Naive B cell (primary cell): Measurements from ENCODE around the gene CCDC137. TPM values are rescaled to one million over a fixed set of nuclear protein-coding genes. Genes with fewer than 3 reads are reported as not detected.
A peak's percentile ranks its signal among the peaks of the same experiment; 100 is the strongest.

Experiments used
- ATAC-seq, 2 donors: fragments of 150-1000 bp; cut with Tn5 transposase; 2 replicates each; pipeline ENCODE4 v1.10.0; 2021; ENCODE audit warnings: low read depth in 2 of 2, mild to moderate bottlenecking in 2 of 2, moderate library complexity in 2 of 2
- DNase-seq: peaks from one replicate; pipeline ENCODE4 v3.0.0; 2022
- H3K27ac Mint-ChIP-seq, 6 donors: one replicate each; pipeline ENCODE4 v1.8.0; 2020 to 2022; ENCODE audit warnings: mild to moderate bottlenecking in 6 of 6, mixed read lengths in 6 of 6, moderate library complexity in 5 of 6, inconsistent platforms in 2 of 6
- H3K27me3 Mint-ChIP-seq, 3 donors: one replicate each; pipeline ENCODE4 v1.8.0; 2021 to 2022; ENCODE audit warnings: mixed read lengths in 3 of 3, mild to moderate bottlenecking in 1 of 3
- H3K36me3 Mint-ChIP-seq, 2 donors: one replicate each; pipeline ENCODE4 v1.8.0; 2020 to 2022; ENCODE audit warnings: mixed read lengths in 2 of 2, inconsistent platforms in 1 of 2, mild to moderate bottlenecking in 1 of 2
- H3K4me1 Mint-ChIP-seq, 3 donors: one replicate each; pipeline ENCODE4 v1.8.0; 2020 to 2022; ENCODE audit warnings: mixed read lengths in 3 of 3, inconsistent platforms in 1 of 3, mild to moderate bottlenecking in 1 of 3, moderate library complexity in 1 of 3
- H3K4me3 Mint-ChIP-seq, 8 donors: one replicate each; pipeline ENCODE4 v1.8.0; 2020 to 2022; ENCODE audit warnings: mild to moderate bottlenecking in 8 of 8, mixed read lengths in 8 of 8, moderate library complexity in 8 of 8, inconsistent platforms in 2 of 8
- H3K9me3 Mint-ChIP-seq, 7 donors: one replicate each; pipeline ENCODE4 v1.8.0; 2020 to 2022; ENCODE audit warnings: mixed read lengths in 7 of 7, mild to moderate bottlenecking in 5 of 7, inconsistent platforms in 2 of 7, moderate library complexity in 1 of 7
- polyA plus RNA-seq, 6 donors: library from polyadenylated mRNA; unstranded; fragments of 300-500 nt; fragmentation: Illumina TruSeq; gene quantifications; one replicate each; pipeline ENCODE4 v1.2.3, GENCODE V29; 2021; ENCODE audit warnings: low read depth in 6 of 6

Gene CCDC137
- polyA plus RNA-seq, 6 donors from 2014 or later, result 3.2 to 29.4 (median 12.3) TPM

DNA sequence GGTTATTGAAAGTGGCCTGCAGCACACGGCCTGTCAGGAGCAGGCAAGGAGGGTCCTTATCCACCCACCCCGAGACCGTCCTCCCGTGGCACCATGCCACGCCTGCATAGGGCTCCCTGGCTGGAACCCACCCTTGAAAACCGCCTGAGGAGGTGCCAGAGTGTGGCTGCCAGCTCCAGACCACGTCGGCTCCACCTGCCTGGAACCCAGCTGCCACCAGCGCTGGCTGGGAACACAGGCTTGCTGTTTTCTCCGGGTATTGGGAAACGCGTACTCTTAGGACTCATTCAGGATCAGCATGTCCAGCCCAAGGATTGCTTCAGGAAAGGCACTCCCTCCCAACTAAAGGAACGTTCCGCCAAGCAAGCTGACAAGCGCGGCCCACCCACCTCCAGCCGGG lies 10.4 kb downstream of the CCDC137 start:
- H3K9me3 Mint-ChIP-seq, result no peaks in the 10 kb centered on the region
- H3K27ac Mint-ChIP-seq, result peak overlapping the region in 1 of 6 donors; percentile 29
- peaks cover 0 to 7% of the 10 kb centered on the region in 2 donors for H3K36me3 Mint-ChIP-seq
- peak overlapping the region in 2 of 8 donors; percentile 12 to 43 for H3K4me3 Mint-ChIP-seq
- ATAC-seq (no peak), DNase-seq (no peak)
- H3K4me1 Mint-ChIP-seq, result peaks cover 6 to 28% (median 8%) of the 10 kb centered on the region in 3 donors
- no peaks in the 10 kb centered on the region for H3K27me3 Mint-ChIP-seq

DNA sequence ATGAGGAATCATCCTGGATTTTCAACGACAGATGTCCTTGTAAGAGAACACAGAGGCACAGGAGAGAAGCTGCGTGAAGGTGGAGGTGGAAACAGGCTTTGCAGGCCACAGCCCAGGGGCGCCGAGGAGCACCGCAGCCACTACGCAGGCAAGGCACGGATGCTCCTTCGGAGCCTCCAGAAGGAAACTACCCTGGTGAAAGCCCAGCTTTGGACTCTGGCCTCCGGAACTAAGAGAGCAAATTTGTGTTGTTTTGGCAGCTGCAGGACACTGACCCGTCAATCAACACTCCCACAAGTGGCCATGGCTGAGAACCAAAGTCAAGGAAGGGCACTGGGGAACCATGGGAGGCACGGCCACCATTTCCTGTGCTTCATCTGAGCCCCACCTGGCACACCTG lies 13.6 kb downstream of the CCDC137 start:
- no peaks in the 10 kb centered on the region for H3K9me3 Mint-ChIP-seq
- peaks cover 0 to 7% of the 10 kb centered on the region in 2 donors for H3K36me3 Mint-ChIP-seq
- ATAC-seq (no peak), DNase-seq (no peak)
- H3K4me3 Mint-ChIP-seq, result peak overlapping the region in 1 of 8 donors; percentile 70
- H3K27ac Mint-ChIP-seq, result no peak overlapping the region
- no peaks in the 10 kb centered on the region for H3K27me3 Mint-ChIP-seq
- peaks cover 23 to 44% (median 23%) of the 10 kb centered on the region in 3 donors for H3K4me1 Mint-ChIP-seq

- Mint-ChIP-seq H3K4me1 (peaks cover 21 to 47% (median 23%) of the 10 kb centered on the region in 3 donors), H3K4me3 (peak overlapping the region in 7 of 8 donors; percentile 15 to 97 (median 32)), H3K27ac (no peak overlapping the region), H3K27me3 (no peaks in the 10 kb centered on the region), H3K36me3 (peaks cover 0 to 7% of the 10 kb centered on the region in 2 donors), H3K9me3 (no peaks in the 10 kb centered on the region)
- ATAC-seq, result no peak
- no peak for DNase-seq
Observed at GRCh38 chr17:81681672-81682071, 15.1 kb downstream of the CCDC137 start.

GRCh38 chr17:81682565-81683207 lies 16.1 kb downstream of the CCDC137 start:
- peak overlapping the region; percentile 90 to 99 (median 97) for H3K4me3 Mint-ChIP-seq
- DNase-seq (no peak), ATAC-seq (no peak)
- peaks cover 31 to 52% (median 31%) of the 10 kb centered on the region in 3 donors for H3K4me1 Mint-ChIP-seq
- peaks cover 0 to 7% of the 10 kb centered on the region in 2 donors for H3K36me3 Mint-ChIP-seq
- peak overlapping the region in 4 of 6 donors; percentile 79 to 92 (median 87) for H3K27ac Mint-ChIP-seq
- H3K27me3 Mint-ChIP-seq, result no peaks in the 10 kb centered on the region
- H3K9me3 Mint-ChIP-seq, result no peaks in the 10 kb centered on the region

GRCh38 chr17:81683208-81683583 lies 16.7 kb downstream of the CCDC137 start:
- H3K4me3 Mint-ChIP-seq, result peak overlapping the region; percentile 90 to 99 (median 97)
- H3K4me1 Mint-ChIP-seq, result peaks cover 31 to 49% (median 31%) of the 10 kb centered on the region in 3 donors
- H3K27me3 Mint-ChIP-seq, result no peaks in the 10 kb centered on the region
- H3K36me3 Mint-ChIP-seq, result peaks cover 0 to 7% of the 10 kb centered on the region in 2 donors
- peak overlapping the region in 3 of 6 donors; percentile 44 to 92 (median 92) for H3K27ac Mint-ChIP-seq
- DNase-seq (no peak), ATAC-seq (peak; percentile 10 to 11)
- no peaks in the 10 kb centered on the region for H3K9me3 Mint-ChIP-seq

- H3K36me3 Mint-ChIP-seq, result peaks cover 0 to 7% of the 10 kb centered on the region in 2 donors
- DNase-seq, result peak; percentile 98
Observed at GRCh38 chr17:81683584-81684441, 17.3 kb downstream of the CCDC137 start, which contains the start of the genes ARL16 and HGS. Gene ARL16 (minus strand): TSS chr17:81683797. CDS start chr17:81683753, 44 bp downstream. Gene HGS (plus strand): TSS chr17:81684011. CDS start chr17:81684067, 56 bp downstream.

DNA sequence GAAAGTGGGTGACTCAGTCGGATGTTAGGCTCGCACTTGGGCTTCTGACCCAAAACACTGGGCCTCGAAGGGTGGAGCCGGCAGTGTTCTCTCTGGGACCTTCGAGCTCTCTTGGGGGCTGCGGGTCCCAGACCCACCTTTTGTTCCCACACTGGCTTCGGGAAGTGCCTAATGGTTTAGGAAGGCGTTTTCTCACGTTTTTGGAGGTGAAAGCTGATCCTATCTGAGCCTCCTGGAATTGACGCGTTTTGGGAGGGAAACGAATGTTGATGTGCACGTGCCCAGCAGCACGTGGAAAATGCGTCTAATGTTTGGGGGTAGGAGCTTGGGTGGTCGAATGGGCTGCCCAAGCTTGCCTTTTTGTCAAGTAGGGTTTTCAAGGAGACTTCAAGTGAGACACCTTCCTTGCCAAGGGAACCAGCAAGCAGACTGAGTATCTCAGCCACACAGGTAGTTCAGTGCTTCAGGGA lies 17.9 kb downstream of the CCDC137 start:
- DNase-seq, result no peak

More at GRCh38 chr17:81683584-81684441, 17.3 kb downstream of the CCDC137 start, which contains the start of the genes ARL16 and HGS:
- Mint-ChIP-seq H3K4me3 (peak within 1 kb of the TSS; percentile 90 to 99 (median 97)), H3K27ac (peak within 1 kb of the TSS; percentile 88 to 98 (median 92)), H3K9me3 (no peaks in the 10 kb centered on the region), H3K27me3 (no peaks in the 10 kb centered on the region), H3K4me1 (peaks cover 31 to 49% (median 34%) of the 10 kb centered on the region in 3 donors)
- peak; percentile 97 for ATAC-seq

GRCh38 chr17:81685108-81685507 lies 18.6 kb downstream of the CCDC137 start:
- Mint-ChIP-seq H3K27ac (peak overlapping the region in 2 of 6 donors; percentile 80 to 86), H3K9me3 (no peaks in the 10 kb centered on the region), H3K4me3 (peak overlapping the region; percentile 82 to 99 (median 90)), H3K36me3 (peaks cover 0 to 7% of the 10 kb centered on the region in 2 donors), H3K27me3 (no peaks in the 10 kb centered on the region), H3K4me1 (peaks cover 43 to 57% (median 43%) of the 10 kb centered on the region in 3 donors)
- ATAC-seq (no peak), DNase-seq (no peak)

More for the DNA sequence above, 17.9 kb downstream of the CCDC137 start:
- Mint-ChIP-seq H3K9me3 (no peaks in the 10 kb centered on the region), H3K4me1 (peaks cover 37 to 50% (median 39%) of the 10 kb centered on the region in 3 donors), H3K36me3 (peaks cover 0 to 7% of the 10 kb centered on the region in 2 donors), H3K4me3 (peak overlapping the region; percentile 82 to 99 (median 90)), H3K27me3 (no peaks in the 10 kb centered on the region), H3K27ac (peak overlapping the region in 5 of 6 donors; percentile 47 to 92 (median 80))
- no peak for ATAC-seq

GRCh38 chr17:81686614-81687013 lies 20.1 kb downstream of the CCDC137 start:
- H3K27ac Mint-ChIP-seq, result no peak overlapping the region
- H3K4me3 Mint-ChIP-seq, result no peak overlapping the region
- no peaks in the 10 kb centered on the region for H3K27me3 Mint-ChIP-seq
- peaks cover 0 to 7% of the 10 kb centered on the region in 2 donors for H3K36me3 Mint-ChIP-seq
- no peak for ATAC-seq
- no peak for DNase-seq
- no peaks in the 10 kb centered on the region for H3K9me3 Mint-ChIP-seq
- peaks cover 43 to 48% (median 48%) of the 10 kb centered on the region in 3 donors for H3K4me1 Mint-ChIP-seq

DNA sequence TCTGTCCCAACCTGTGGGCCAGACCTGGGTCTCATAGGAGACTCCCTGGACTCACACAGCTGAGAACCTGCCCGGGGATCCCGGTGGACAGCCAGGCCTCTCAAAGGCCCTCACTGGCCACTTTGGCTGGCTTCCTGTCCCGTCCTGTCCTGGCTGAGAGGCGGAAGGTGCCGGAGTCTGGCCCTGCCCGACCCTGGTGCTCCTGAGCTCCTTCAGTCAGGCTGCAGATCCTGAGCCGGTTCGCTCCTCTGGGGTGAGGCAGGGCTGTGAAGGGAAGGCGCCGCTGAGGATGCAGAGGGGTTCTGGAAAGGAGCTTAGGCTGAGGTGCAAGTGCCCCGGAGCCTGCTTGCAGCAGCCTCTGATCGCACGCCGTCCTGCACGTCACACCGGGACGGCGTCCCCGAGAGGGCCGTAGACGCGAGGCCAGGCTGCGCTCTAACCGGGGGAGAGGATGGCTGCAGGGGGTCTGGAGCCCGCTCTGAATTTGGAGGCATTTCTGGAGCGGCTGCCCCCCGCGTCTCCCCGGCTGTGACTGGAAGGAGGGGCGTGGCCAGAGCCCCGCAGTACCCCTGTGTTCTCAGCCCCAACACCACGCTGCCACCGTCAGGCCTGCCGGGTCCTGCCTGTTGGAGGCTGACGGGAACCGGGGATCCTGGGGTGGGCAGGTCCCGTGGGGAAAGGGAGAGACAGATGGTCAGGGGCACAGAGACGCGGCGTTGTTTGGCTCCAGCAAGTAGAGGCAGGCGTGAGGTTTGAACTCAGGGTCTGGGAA lies 21.4 kb downstream of the CCDC137 start:
- H3K4me3 Mint-ChIP-seq, result peak overlapping the region in 1 of 8 donors; percentile 41
- DNase-seq (no peak), ATAC-seq (no peak)
- H3K36me3 Mint-ChIP-seq, result peaks cover 0 to 7% of the 10 kb centered on the region in 2 donors
- H3K9me3 Mint-ChIP-seq, result no peaks in the 10 kb centered on the region
- peaks cover 39 to 41% (median 39%) of the 10 kb centered on the region in 3 donors for H3K4me1 Mint-ChIP-seq
- peak overlapping the region in 1 of 6 donors; percentile 51 for H3K27ac Mint-ChIP-seq
- H3K27me3 Mint-ChIP-seq, result no peaks in the 10 kb centered on the region

- DNase-seq, result no peak
- H3K36me3 Mint-ChIP-seq, result peaks cover 0 to 4% of the 10 kb centered on the region in 2 donors
- ATAC-seq, result no peak
- no peaks in the 10 kb centered on the region for H3K27me3 Mint-ChIP-seq
- peaks cover 35 to 40% (median 38%) of the 10 kb centered on the region in 3 donors for H3K4me1 Mint-ChIP-seq
- H3K4me3 Mint-ChIP-seq, result no peak overlapping the region
- H3K27ac Mint-ChIP-seq, result no peak overlapping the region
- H3K9me3 Mint-ChIP-seq, result no peaks in the 10 kb centered on the region
Observed at GRCh38 chr17:81688616-81689015, 22.1 kb downstream of the CCDC137 start.

GRCh38 chr17:81690066-81690465 lies 23.5 kb downstream of the CCDC137 start:
- ATAC-seq, result no peak
- Mint-ChIP-seq H3K4me1 (peaks cover 26 to 33% (median 29%) of the 10 kb centered on the region in 3 donors), H3K9me3 (no peaks in the 10 kb centered on the region), H3K4me3 (peak overlapping the region in 1 of 8 donors; percentile 70), H3K27me3 (no peaks in the 10 kb centered on the region), H3K27ac (peak overlapping the region in 1 of 6 donors; percentile 64), H3K36me3 (no peaks in the 10 kb centered on the region)
- no peak for DNase-seq
